OCI-LY3 (cell line): ENCODE results near the gene SCAMP5.
A peak's percentile ranks its signal among the peaks of the same experiment; 100 is the strongest.

Experiments
- H2AFZ ChIP-seq: fragments of 200-600, 300-600 bp; shearing (Covaris generic); 2 replicates; pipeline ENCODE4 v1.6.0; 2014; ENCODE audit warnings: antibody characterized with exemption, low read depth, low read length
- H3K27ac ChIP-seq: fragments of 200-600, 300-600 bp; sonication (generic); 2 replicates; pipeline ENCODE4 v1.5.1; 2014; ENCODE audit warnings: mild to moderate bottlenecking, low read length, moderate library complexity, mixed read lengths
- H3K27me3 ChIP-seq: fragments of 200-600, 300-600 bp; sonication (generic); 2 replicates; pipeline ENCODE4 v1.6.1; 2014; ENCODE audit warnings: low read depth, low read length, mixed read lengths
- H3K36me3 ChIP-seq: fragments of 200-600, 300-600 bp; sonication (generic); replicated peaks from 2 replicates; pipeline ENCODE3; 2014; ENCODE audit warnings: low read depth, low read length, mixed read lengths
- H3K4me1 ChIP-seq: fragments of 300-600, 200-600 bp; sonication (generic); 2 replicates; pipeline ENCODE4 v1.6.1; 2014; ENCODE audit warnings: low read length, mixed read lengths
- H3K4me2 ChIP-seq: fragments of 200-600, 300-600 bp; sonication (generic); 2 replicates; pipeline ENCODE4 v1.6.1; 2014; ENCODE audit warnings: low read length, mixed read lengths
- H3K4me3 ChIP-seq: fragments of 300-600, 200-600 bp; sonication (generic); 2 replicates; pipeline ENCODE4 v1.5.1; 2014; ENCODE audit warnings: antibody characterized with exemption, mild to moderate bottlenecking, low read length, moderate library complexity
- H3K79me2 ChIP-seq: fragments of 300-600, 200-600 bp; shearing (Covaris generic); 2 replicates; pipeline ENCODE4 v1.6.1; 2014; ENCODE audit warnings: mild to moderate bottlenecking, low read length, mixed read lengths
- H3K9ac ChIP-seq: fragments of 300-600, 200-600 bp; shearing (Covaris generic); 2 replicates; pipeline ENCODE4 v1.6.0; 2014; ENCODE audit warnings: mild to moderate bottlenecking, low read length, moderate library complexity
- H3K9me3 ChIP-seq: fragments of 200-600, 300-600 bp; shearing (Covaris generic); 2 replicates; pipeline ENCODE4 v1.6.1; 2014; ENCODE audit warnings: low read length, mixed read lengths; ENCODE audit not compliant: insufficient read depth
- H4K20me1 ChIP-seq: fragments of 200-600, 300-600 bp; sonication (generic); 2 replicates; pipeline ENCODE4 v1.6.1; 2016; ENCODE audit warnings: low read length, mixed read lengths; ENCODE audit not compliant: insufficient read depth
- CTCF ChIP-seq: fragments of 200-600, 300-600 bp; sonication (generic); IDR thresholded peaks from 2 replicates; pipeline ENCODE4 v1.5.1; 2014; ENCODE audit warnings: antibody characterized with exemption, low read length, low read depth
- EZH2phosphoT487 ChIP-seq: fragments of 200-600 bp; shearing (Covaris generic); IDR thresholded peaks from 2 replicates; pipeline ENCODE4 v1.6.1; 2018; ENCODE audit warnings: antibody characterized with exemption, mixed run types, low read depth

The SCAMP5 gene

GRCh38 chr15:74992619-74993018 lies 2.7 kb upstream of the SCAMP5 start:
- no peak overlapping the region for H3K9ac ChIP-seq
- H3K27me3 ChIP-seq: peaks cover 20% of the 10 kb centered on the region; the same call in 1 of the 2 replicates
- H3K4me3 ChIP-seq: no peak overlapping the region

DNA sequence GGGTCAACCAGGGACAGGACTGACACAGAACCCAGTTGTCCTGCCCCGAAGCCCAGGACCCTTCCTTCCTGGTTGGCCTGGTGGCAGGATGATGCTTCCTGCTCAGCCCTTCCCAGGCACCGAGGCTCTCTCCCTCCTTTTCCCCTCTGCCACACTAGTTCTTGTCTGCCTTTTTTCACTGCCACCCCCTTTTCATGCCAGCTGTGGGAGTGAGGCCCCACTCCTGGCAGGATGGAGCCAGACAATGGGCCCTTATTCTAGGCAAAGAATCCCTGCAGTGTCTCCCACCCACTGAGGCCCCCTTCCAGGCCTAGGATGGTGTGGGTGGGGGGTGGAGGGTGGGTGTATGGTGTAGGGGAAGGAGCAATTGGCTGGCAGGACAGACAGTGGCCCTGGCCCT lies 1.1 kb upstream of the SCAMP5 start:
- Histone ChIP-seq H3K9me3 (no peaks in the 10 kb centered on the region), H3K4me3 (peak overlapping the region; percentile 87)
- TF ChIP-seq EZH2phosphoT487 (no peak), CTCF (no peak)

More at GRCh38 chr15:74992619-74993018, 2.7 kb upstream of the SCAMP5 start:
- no peak overlapping the region for H3K4me2 ChIP-seq
- H3K79me2 ChIP-seq: no peaks in the 10 kb centered on the region; the same call in 1 of the 2 replicates
- TF ChIP-seq CTCF: no peak
- TF ChIP-seq EZH2phosphoT487: no peak
- no peak overlapping the region for H3K27ac ChIP-seq
- H3K36me3 ChIP-seq: no peaks in the 10 kb centered on the region
- no peaks in the 10 kb centered on the region for H3K9me3 ChIP-seq
- peaks cover 20% of the 10 kb centered on the region for H3K4me1 ChIP-seq
- no peak overlapping the region for H2AFZ ChIP-seq
- no peaks in the 10 kb centered on the region for H4K20me1 ChIP-seq

GRCh38 chr15:74994685-74995084 lies 678 bp upstream of the SCAMP5 start:
- Histone ChIP-seq H3K27me3 (peaks cover 20% of the 10 kb centered on the region; the same call in 1 of the 2 replicates), H3K9ac (peak overlapping the region; percentile 77), H3K9me3 (no peaks in the 10 kb centered on the region), H3K27ac (0 out of 2 replicates have a peak overlapping the region, but pooled peaks have one; percentile 22), H2AFZ (peak overlapping the region; percentile 89), H3K36me3 (no peaks in the 10 kb centered on the region), H3K4me3 (peak overlapping the region; percentile 87), H3K79me2 (no peaks in the 10 kb centered on the region; the same call in 1 of the 2 replicates), H4K20me1 (no peaks in the 10 kb centered on the region), H3K4me2 (peak overlapping the region; percentile 77), H3K4me1 (peaks cover 20% of the 10 kb centered on the region)
- TF ChIP-seq EZH2phosphoT487 (no peak), CTCF (no peak)

More for the DNA sequence above, 1.1 kb upstream of the SCAMP5 start:
- Histone ChIP-seq H3K4me2 (peak overlapping the region; percentile 77), H3K4me1 (peaks cover 20% of the 10 kb centered on the region), H2AFZ (no peak overlapping the region), H3K79me2 (no peaks in the 10 kb centered on the region; the same call in 1 of the 2 replicates), H3K27ac (no peak overlapping the region), H3K27me3 (peaks cover 20% of the 10 kb centered on the region; the same call in 1 of the 2 replicates), H3K9ac (peak overlapping the region; percentile 77; the same call in 1 of the 2 replicates), H4K20me1 (no peaks in the 10 kb centered on the region), H3K36me3 (no peaks in the 10 kb centered on the region)

- Histone ChIP-seq H3K9ac (peak overlapping the region; percentile 89), H3K27ac (no peak overlapping the region), H3K4me1 (peaks cover 14% of the 10 kb centered on the region), H3K79me2 (no peaks in the 10 kb centered on the region; the same call in 1 of the 2 replicates), H4K20me1 (no peaks in the 10 kb centered on the region), H3K36me3 (no peaks in the 10 kb centered on the region), H3K4me3 (peak overlapping the region; percentile 92), H3K9me3 (no peaks in the 10 kb centered on the region), H3K4me2 (peak overlapping the region; percentile 89), H2AFZ (peak overlapping the region; percentile 73; the same call in 1 of the 2 replicates), H3K27me3 (peaks cover 20% of the 10 kb centered on the region; the same call in 1 of the 2 replicates)
- TF ChIP-seq CTCF: no peak
- TF ChIP-seq EZH2phosphoT487: no peak
These were observed 709 bp downstream of the SCAMP5 start for GRCh38 chr15:74995779-74996765.
